ENCODE measurements around the gene SPTLC3.

GRCh38 chr20:12965212-12965869, 43.4 kb upstream of the SPTLC3 start:
- TF ChIP-seq, protein P1, sequence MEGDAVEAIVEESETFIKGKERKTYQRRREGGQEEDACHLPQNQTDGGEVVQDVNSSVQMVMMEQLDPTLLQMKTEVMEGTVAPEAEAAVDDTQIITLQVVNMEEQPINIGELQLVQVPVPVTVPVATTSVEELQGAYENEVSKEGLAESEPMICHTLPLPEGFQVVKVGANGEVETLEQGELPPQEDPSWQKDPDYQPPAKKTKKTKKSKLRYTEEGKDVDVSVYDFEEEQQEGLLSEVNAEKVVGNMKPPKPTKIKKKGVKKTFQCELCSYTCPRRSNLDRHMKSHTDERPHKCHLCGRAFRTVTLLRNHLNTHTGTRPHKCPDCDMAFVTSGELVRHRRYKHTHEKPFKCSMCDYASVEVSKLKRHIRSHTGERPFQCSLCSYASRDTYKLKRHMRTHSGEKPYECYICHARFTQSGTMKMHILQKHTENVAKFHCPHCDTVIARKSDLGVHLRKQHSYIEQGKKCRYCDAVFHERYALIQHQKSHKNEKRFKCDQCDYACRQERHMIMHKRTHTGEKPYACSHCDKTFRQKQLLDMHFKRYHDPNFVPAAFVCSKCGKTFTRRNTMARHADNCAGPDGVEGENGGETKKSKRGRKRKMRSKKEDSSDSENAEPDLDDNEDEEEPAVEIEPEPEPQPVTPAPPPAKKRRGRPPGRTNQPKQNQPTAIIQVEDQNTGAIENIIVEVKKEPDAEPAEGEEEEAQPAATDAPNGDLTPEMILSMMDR (IDR thresholded peaks at IDR 0.05): no peak
- TF ChIP-seq POLR2A (IDR thresholded peaks at IDR 0.05): no peak

Measured in breast epithelium (tissue), 3 donors.